Smooth muscle cell (in vitro differentiated cells): ENCODE measurements around the gene BRSK1. TPM values are rescaled to one million over a fixed set of nuclear protein-coding genes. Genes with fewer than 3 reads are reported as not detected.

Experiments
- DNase-seq: peaks from one replicate; lab custom pipeline; 2025; ENCODE audit not compliant: unreplicated experiment; lab: John Stamatoyannopoulos, UW
- H2AFZ ChIP-seq: fragments of 200-600 bp; sonication (generic); 2 replicates; pipeline ENCODE4 v1.6.0; 2016; ENCODE audit warnings: antibody characterized with exemption, low read depth, mild to moderate bottlenecking
- H3F3A ChIP-seq: fragments of 200-600 bp; sonication (generic); 2 replicates; pipeline ENCODE4 v1.6.0; 2017; ENCODE audit warnings: antibody characterized with exemption, low read depth
- H3K27ac ChIP-seq: fragments of 200-600 bp; sonication (generic); 2 replicates; pipeline ENCODE4 v1.5.1; 2016; ENCODE audit warnings: low read depth, mild to moderate bottlenecking
- H3K27me3 ChIP-seq: fragments of 200-600 bp; sonication (generic); 2 replicates; pipeline ENCODE4 v1.6.1; 2016; ENCODE audit warnings: low read depth, mild to moderate bottlenecking
- H3K36me3 ChIP-seq: fragments of 200-600 bp; sonication (generic); 2 replicates; pipeline ENCODE4 v1.5.1; 2016; ENCODE audit warnings: low read depth
- H3K4me1 ChIP-seq: fragments of 200-600 bp; sonication (generic); 2 replicates; pipeline ENCODE4 v1.5.1; 2016; ENCODE audit warnings: low read depth
- H3K4me2 ChIP-seq: fragments of 200-600 bp; sonication (generic); 2 replicates; pipeline ENCODE4 v1.6.0; 2016; ENCODE audit warnings: mild to moderate bottlenecking
- H3K4me3 ChIP-seq: fragments of 200-600 bp; sonication (generic); 2 replicates; pipeline ENCODE4 v1.5.1; 2016; ENCODE audit warnings: mild to moderate bottlenecking
- H3K79me2 ChIP-seq: fragments of 200-600 bp; sonication (generic); 2 replicates; pipeline ENCODE4 v1.6.0; 2016; ENCODE audit warnings: low read depth, mild to moderate bottlenecking
- H3K9ac ChIP-seq: fragments of 200-600 bp; sonication (generic); 2 replicates; pipeline ENCODE4 v1.6.0; 2016; ENCODE audit warnings: low read depth
- H3K9me3 ChIP-seq: fragments of 200-600 bp; sonication (generic); replicated peaks from 2 replicates; pipeline ENCODE4 v1.5.1; 2016; ENCODE audit warnings: low read depth
- H4K20me1 ChIP-seq: fragments of 200-600 bp; sonication (generic); 2 replicates; pipeline ENCODE4 v1.6.0; 2016; ENCODE audit warnings: low read depth
- WGBS: methylation state at CpG from one replicate; pipeline ENCODE4 v1.1.7; 2016; ENCODE audit warnings: low lambda C conversion rate; 5-methylcytosine and 5-hydroxymethylcytosine counted together
- polyA plus RNA-seq: library from polyadenylated mRNA; unstranded; fragments of >200 nt; fragmentation: Nextera tagmentation; extraction: Ambion mirVana; gene quantifications from 2 replicates; pipeline ENCODE4 v1.2.1, GENCODE V29; 2016
- total RNA-seq: library from RNA; depleted of rRNA; stranded (reverse); fragments of >200 nt; gene quantifications from 2 replicates; pipeline ENCODE4 v1.2.3, GENCODE V29; 2014
- TF ChIP-seq, protein P1 (sequence below): fragments of 200-600 bp; sonication (generic); IDR thresholded peaks from 2 replicates; pipeline ENCODE4 v1.5.1; 2017; ENCODE audit warnings: borderline replicate concordance, mild to moderate bottlenecking, antibody characterized with exemption; ENCODE audit not compliant: insufficient read depth, poor library complexity, severe bottlenecking

The BRSK1 gene
- total and polyA plus RNA-seq, 2 experiments from 2014 or later = 3.0 to 5.0 TPM

DNA sequence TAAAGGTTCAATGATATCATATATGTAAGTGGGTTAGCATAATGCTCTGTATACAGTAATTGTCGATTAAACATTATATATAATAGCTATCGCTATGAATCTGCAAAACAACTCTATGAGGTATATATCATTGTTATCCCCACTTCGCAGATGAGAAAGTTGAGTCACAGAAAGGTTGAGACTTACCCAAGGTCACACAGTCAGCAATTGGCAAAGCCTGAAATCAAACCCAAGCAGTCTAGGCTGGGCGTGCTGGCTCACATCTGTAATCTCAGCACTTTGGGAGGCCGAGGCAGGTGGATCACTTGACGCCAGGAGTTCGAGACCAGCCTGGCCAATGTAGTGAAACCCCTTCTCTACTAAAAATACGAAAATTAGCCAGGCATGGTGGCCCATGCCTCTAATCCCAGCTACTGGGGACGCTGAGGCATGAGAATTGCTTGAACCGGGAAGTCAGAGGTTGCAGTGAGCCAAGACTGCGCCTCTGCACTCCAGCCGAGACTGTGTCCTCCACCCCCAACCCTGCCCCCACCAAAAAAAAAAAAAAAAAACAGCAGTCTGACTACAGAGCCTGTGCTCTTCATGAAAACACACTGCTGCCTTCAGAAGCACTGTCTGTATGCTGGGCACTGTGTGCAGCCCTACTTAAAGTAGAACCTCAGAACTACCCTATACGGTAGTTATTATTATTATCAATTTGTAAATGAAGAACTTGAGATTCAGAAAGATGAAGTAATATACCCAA, 5.2 kb upstream of the BRSK1 start:
- WGBS = 96% methylated on average over 9 of the region's 13 CpGs
- DNase-seq = no peak
- Histone ChIP-seq H3K79me2 (peaks cover 2% of the 10 kb centered on the region), H3F3A (peaks cover 4% of the 10 kb centered on the region), H3K36me3 (no peaks in the 10 kb centered on the region), H3K27me3 (no peaks in the 10 kb centered on the region), H2AFZ (no peak overlapping the region), H3K27ac (no peak overlapping the region), H3K4me1 (peaks cover 10% of the 10 kb centered on the region), H3K4me3 (peak overlapping the region; percentile 69), H3K4me2 (peak overlapping the region; percentile 91), H4K20me1 (no peaks in the 10 kb centered on the region), H3K9me3 (no peaks in the 10 kb centered on the region), H3K9ac (no peak overlapping the region)
- TF ChIP-seq, protein P1, sequence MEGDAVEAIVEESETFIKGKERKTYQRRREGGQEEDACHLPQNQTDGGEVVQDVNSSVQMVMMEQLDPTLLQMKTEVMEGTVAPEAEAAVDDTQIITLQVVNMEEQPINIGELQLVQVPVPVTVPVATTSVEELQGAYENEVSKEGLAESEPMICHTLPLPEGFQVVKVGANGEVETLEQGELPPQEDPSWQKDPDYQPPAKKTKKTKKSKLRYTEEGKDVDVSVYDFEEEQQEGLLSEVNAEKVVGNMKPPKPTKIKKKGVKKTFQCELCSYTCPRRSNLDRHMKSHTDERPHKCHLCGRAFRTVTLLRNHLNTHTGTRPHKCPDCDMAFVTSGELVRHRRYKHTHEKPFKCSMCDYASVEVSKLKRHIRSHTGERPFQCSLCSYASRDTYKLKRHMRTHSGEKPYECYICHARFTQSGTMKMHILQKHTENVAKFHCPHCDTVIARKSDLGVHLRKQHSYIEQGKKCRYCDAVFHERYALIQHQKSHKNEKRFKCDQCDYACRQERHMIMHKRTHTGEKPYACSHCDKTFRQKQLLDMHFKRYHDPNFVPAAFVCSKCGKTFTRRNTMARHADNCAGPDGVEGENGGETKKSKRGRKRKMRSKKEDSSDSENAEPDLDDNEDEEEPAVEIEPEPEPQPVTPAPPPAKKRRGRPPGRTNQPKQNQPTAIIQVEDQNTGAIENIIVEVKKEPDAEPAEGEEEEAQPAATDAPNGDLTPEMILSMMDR = no peak

DNA sequence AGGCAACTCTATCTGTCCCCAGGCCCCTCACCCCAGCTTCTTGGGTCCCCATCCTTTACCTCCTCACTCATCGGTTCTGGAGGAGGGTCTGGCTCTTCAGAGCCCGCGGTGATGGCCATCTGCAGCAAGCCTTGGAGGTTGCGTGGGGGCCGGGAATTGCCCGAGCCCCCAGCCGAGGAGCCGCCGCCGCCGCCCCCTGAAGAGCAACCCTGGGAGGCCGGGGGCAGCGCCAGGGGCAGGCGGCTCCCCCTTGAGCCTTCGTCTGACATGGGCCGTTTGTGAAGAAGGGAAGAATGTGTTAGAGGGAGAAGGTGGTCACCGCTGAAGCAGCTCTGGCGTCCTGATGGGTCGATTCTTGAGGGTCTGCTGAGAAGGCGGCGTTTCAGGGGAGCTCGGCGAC, 4.5 kb upstream of the BRSK1 start:
- H3K27ac ChIP-seq = peak overlapping the region; percentile 76
- H2AFZ ChIP-seq = no peak overlapping the region
- no peaks in the 10 kb centered on the region for H3K9me3 ChIP-seq
- H3K9ac ChIP-seq = peak overlapping the region; percentile 75
- H3K27me3 ChIP-seq = no peaks in the 10 kb centered on the region
- H3K4me2 ChIP-seq = peak overlapping the region; percentile 91
- H3K36me3 ChIP-seq = no peaks in the 10 kb centered on the region
- peaks cover 10% of the 10 kb centered on the region for H3K4me1 ChIP-seq
- no peaks in the 10 kb centered on the region for H4K20me1 ChIP-seq
- 10% methylated on average over 15 of the region's 23 CpGs for WGBS
- TF ChIP-seq, protein P1 = no peak
- H3K4me3 ChIP-seq = peak overlapping the region; percentile 69
- H3F3A ChIP-seq = peaks cover 4% of the 10 kb centered on the region
- DNase-seq = no peak
- H3K79me2 ChIP-seq = peaks cover 6% of the 10 kb centered on the region

DNA sequence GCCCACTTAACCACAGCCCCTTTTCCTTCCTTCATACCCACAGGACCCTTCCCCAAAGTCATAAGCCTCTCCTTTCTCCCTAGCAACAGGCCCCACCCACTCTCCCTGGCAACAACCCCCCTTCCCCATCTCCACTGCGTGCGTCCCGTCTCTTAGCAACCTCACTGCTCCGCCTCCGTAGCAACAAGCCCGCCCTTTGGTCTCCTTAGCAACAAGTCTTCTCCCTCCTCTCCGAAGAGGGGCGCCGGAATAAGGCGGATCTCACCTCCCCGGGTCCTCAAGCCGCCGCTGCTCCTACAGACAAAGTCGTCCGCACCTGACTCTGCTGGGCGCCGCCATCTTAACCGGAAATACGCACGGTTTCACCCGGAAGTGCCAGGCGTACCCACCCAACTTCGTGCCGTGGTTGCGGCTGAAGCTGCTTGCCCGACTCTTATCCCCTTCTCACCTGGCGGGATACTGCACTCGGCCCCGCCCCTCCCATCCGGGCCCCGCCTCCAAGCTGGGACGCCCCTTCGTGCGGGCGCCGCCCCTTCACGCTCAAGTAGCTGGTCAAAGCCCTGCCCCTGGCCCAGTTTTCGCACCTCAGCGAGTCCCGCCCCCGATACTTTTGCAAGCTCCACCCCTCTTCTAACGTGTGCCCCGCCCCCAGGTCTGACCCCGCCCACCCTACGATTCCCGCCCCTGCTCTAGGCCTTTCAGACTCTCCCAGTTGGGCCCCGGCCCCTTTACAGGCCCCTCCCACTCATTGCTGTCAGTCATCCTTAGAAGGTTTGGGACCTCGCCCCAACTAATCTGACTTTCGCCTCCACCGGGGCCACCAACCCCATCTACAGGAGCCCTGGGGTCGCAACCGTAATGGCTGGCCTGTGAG, 3.8 kb upstream of the BRSK1 start, which contains the start of gene HSPBP1:
TSS of gene HSPBP1 (minus strand) at position 341 of the 874 bp plus-strand sequence. CDS start 502 bp downstream, outside the sequence.
- Histone ChIP-seq H3K79me2 (peaks cover 7% of the 10 kb centered on the region), H4K20me1 (no peaks in the 10 kb centered on the region), H3K9ac (peak within 1 kb of the TSS; percentile 75), H3K27me3 (no peaks in the 10 kb centered on the region), H3K4me2 (peak within 1 kb of the TSS; percentile 91), H3K4me3 (peak within 1 kb of the TSS; percentile 69), H3K27ac (peak within 1 kb of the TSS; percentile 76), H3F3A (peaks cover 4% of the 10 kb centered on the region), H3K9me3 (no peaks in the 10 kb centered on the region), H2AFZ (peak within 1 kb of the TSS; percentile 50), H3K36me3 (no peaks in the 10 kb centered on the region), H3K4me1 (peaks cover 14% of the 10 kb centered on the region)
- TF ChIP-seq, protein P1 = no peak
- peak; percentile 83 for DNase-seq
- 6% methylated on average over 37 of the region's 52 CpGs for WGBS
